Motor neuron (in vitro differentiated cells): Measurements from ENCODE around the gene LDLRAD3. TPM values are rescaled to one million over a fixed set of nuclear protein-coding genes. Genes with fewer than 3 reads are reported as not detected.
A peak's percentile ranks its signal among the peaks of the same experiment; 100 is the strongest.

Experiments
- ATAC-seq, 8 experiments: fragments of 200-7000 bp; cut with Tn5 transposase; replicated peaks in 6 of 8; 2 replicates each; pipeline ENCODE4 v1.8.0; 2021; ENCODE audit warnings: mild to moderate bottlenecking in 8 of 8, moderate library complexity in 8 of 8
- H3K27ac ChIP-seq, 2 donors: fragments of 250-450 bp; sonication (Bioruptor Pico); 2 replicates each; pipeline ENCODE4 v1.9.0; 2021; ENCODE audit warnings: antibody characterized with exemption in 2 of 2, mild to moderate bottlenecking in 2 of 2, moderate library complexity in 1 of 2
- H3K4me1 ChIP-seq, 2 donors: fragments of 250-450 bp; sonication (Bioruptor Pico); replicated peaks in 1 of 2; 2 replicates each; pipeline ENCODE4 v1.6.1; 2021; ENCODE audit warnings: antibody characterized with exemption in 2 of 2, mild to moderate bottlenecking in 2 of 2, moderate library complexity in 1 of 2
- H3K4me3 ChIP-seq, 5 donors: fragments of 250-450 bp; sonication (Bioruptor Pico); 2 replicates each; pipeline ENCODE4 v1.9.0; 2021; ENCODE audit warnings: antibody characterized with exemption in 5 of 5, mild to moderate bottlenecking in 5 of 5, moderate library complexity in 4 of 5
- WGBS, 10 experiments: fragments of 450-650 bp; shearing (Covaris generic); methylation state at CpG; one replicate each; pipeline ENCODE4 v1.0.0; 2022; 5-methylcytosine and 5-hydroxymethylcytosine counted together
- in situ Hi-C, 9 experiments: fragments of 400-800 bp; cut with MboI; loops; one replicate each; pipeline ENCODE4 v1.15.0; 2021; ENCODE audit warnings: low sequenced_read_pairs in 9 of 9, low pct_unique_long_range_greater_than_20kb in 2 of 9; ENCODE audit not compliant: unreplicated experiment in 9 of 9
- total RNA-seq, 8 experiments: library from RNA; unstranded; fragments of 300-600 nt; gene quantifications; 2 replicates each; pipeline versions ENCODE4 v1.2.3 to v1.2.4, GENCODE V29; 2022

LDLRAD3 gene
- total RNA-seq, 8 experiments from 2014 or later = 6.8 to 37.0 (median 21.8) TPM

- H3K4me3 ChIP-seq = no peak overlapping the region
- H3K27ac ChIP-seq = no peak overlapping the region
- WGBS, 10 experiments = 10 to 78% (median 35%) methylated on average over 2 to 8 of the region's 13 CpGs; no CpG with 5 or more reads in 2 of the 10 experiments
- H3K4me1 ChIP-seq = peaks cover 14 to 21% of the 10 kb centered on the region in 2 donors
- ATAC-seq = peak in 6 of 8 experiments; percentile 23 to 99 (median 96)
- in situ Hi-C loops = loop anchor here in 1 of 9 experiments (25.0 kb wide), 1 partner anchor 209 kb away; no protein-coding TSS in a partner anchor
These were observed 334.8 kb downstream of the LDLRAD3 start for GRCh38 chr11:36278531-36279282.

GRCh38 chr11:36280531-36280930, 336.7 kb downstream of the LDLRAD3 start:
- no peak for ATAC-seq
- 0 to 100% (median 100%) methylated on average over 1 of the region's 1 CpG; no CpG with 5 or more reads in 3 of the 10 experiments for WGBS, 10 experiments
- in situ Hi-C loops = loop anchor here in 1 of 9 experiments (25.0 kb wide), 1 partner anchor 207 kb away; no protein-coding TSS in a partner anchor

More at GRCh38 chr11:36280531-36280930, 336.7 kb downstream of the LDLRAD3 start:
- Histone ChIP-seq H3K27ac (no peak overlapping the region), H3K4me1 (peaks cover 14 to 21% of the 10 kb centered on the region in 2 donors), H3K4me3 (no peak overlapping the region)
